Right ventricle myocardium superior (tissue), 1 donor: Measurements from ENCODE around the gene ASB4. TPM values are rescaled to one million over a fixed set of nuclear protein-coding genes. Genes with fewer than 3 reads are reported as not detected.
"Not testable (repeated sequence)": the region's sequence is repeated elsewhere in the genome, so short reads cannot be mapped to it uniquely, and the experiment has no call there.

Experiments used
- ATAC-seq: fragments of 200-7000 bp; cut with Tn5 transposase; one replicate; pipeline ENCODE4 v1.9.1; 2020; ENCODE audit warnings: mild to moderate bottlenecking; ENCODE audit not compliant: poor library complexity
- DNase-seq: peaks from one replicate; pipeline ENCODE4 v3.0.0-alpha.2; 2020
- intact Hi-C: fragments of 100-400 bp; cut with DNase I; formaldehyde crosslinking; loops from one replicate; pipeline ENCODE4 v1.11.2; 2022
- long read RNA-seq: library from polyadenylated mRNA; unstranded; transcript quantifications from one replicate; pipeline ENCODE4 v2.0.0, GENCODE V29; 2021
- total RNA-seq: library from RNA; stranded (reverse); fragmentation: NEBNext Ultra II Directional; extraction: Animal tissue kit (Norgen Biotek cat#: 25700); gene quantifications from one replicate; pipeline ENCODE4 v1.2.1, GENCODE V29; 2021
- donor health status: DM: no; HTN: yes; CAD: no; lungs with severe emphysema.

Gene ASB4
- total RNA-seq, result 7.8 TPM
- long read RNA-seq, transcript ASB4-202 (5 exons, 3,825 nt), result major isoform, 10 of 18 reads
- long read RNA-seq, partial matches to known transcripts, result 7 of 18 reads
- long read RNA-seq, other reads (novel, unspliced or antisense), result 0 of 18 reads

- peak; percentile 79 for ATAC-seq
- no peak for DNase-seq
- intact Hi-C loops, result no loop called here
Observed at GRCh38 chr7:95485391-95486123, at the start of gene ASB4. Gene ASB4 (plus strand): TSS chr7:95485943. CDS start chr7:95485972, 29 bp downstream.

GRCh38 chr7:95436407-95436806 lies 49.3 kb upstream of the ASB4 start:
- ATAC-seq, result no peak
- intact Hi-C loops, result no loop called here
- no peak for DNase-seq

- DNase-seq (no peak), ATAC-seq (no peak)
- intact Hi-C loops, result no loop called here
Observed at GRCh38 chr7:95440394-95441038, 45.2 kb upstream of the ASB4 start.

- no peak for DNase-seq
- intact Hi-C loops, result no loop called here
- no peak for ATAC-seq
Observed at GRCh38 chr7:95441042-95441823, 44.5 kb upstream of the ASB4 start.

- no peak for ATAC-seq
- no peak for DNase-seq
- intact Hi-C loops, result no loop called here
Observed at GRCh38 chr7:95444796-95445195, 40.9 kb upstream of the ASB4 start.

GRCh38 chr7:95446618-95447017 lies 39.1 kb upstream of the ASB4 start:
- intact Hi-C loops, result no loop called here
- DNase-seq (no peak), ATAC-seq (no peak)

- intact Hi-C loops, result loop anchor here (10.0 kb wide), 1 partner anchor 80 kb away; no protein-coding TSS in a partner anchor
- DNase-seq (no peak), ATAC-seq (no peak)
Observed at GRCh38 chr7:95454438-95455045, 31.2 kb upstream of the ASB4 start.

- ATAC-seq, result no peak
- DNase-seq, result no peak
- intact Hi-C loops, result loop anchor here (10.0 kb wide), 1 partner anchor 83 kb away; no protein-coding TSS in a partner anchor
Observed at GRCh38 chr7:95457947-95458346, 27.8 kb upstream of the ASB4 start.

GRCh38 chr7:95460653-95461052 lies 25.1 kb upstream of the ASB4 start:
- intact Hi-C loops, ATAC-seq, DNase-seq: not testable (repeated sequence)

GRCh38 chr7:95467912-95468607 lies 17.7 kb upstream of the ASB4 start:
- ATAC-seq, result no peak
- no peak for DNase-seq
- intact Hi-C loops, result no loop called here

GRCh38 chr7:95469187-95469586 lies 16.6 kb upstream of the ASB4 start:
- ATAC-seq (no peak), DNase-seq (no peak)
- intact Hi-C loops, result no loop called here

GRCh38 chr7:95469848-95470247 lies 15.9 kb upstream of the ASB4 start:
- DNase-seq (no peak), ATAC-seq (no peak)
- intact Hi-C loops, result no loop called here

GRCh38 chr7:95470452-95470851 lies 15.3 kb upstream of the ASB4 start:
- DNase-seq (no peak), ATAC-seq (no peak)
- intact Hi-C loops, result no loop called here

GRCh38 chr7:95471071-95471470 lies 14.7 kb upstream of the ASB4 start:
- ATAC-seq (no peak), DNase-seq (no peak)
- intact Hi-C loops, result no loop called here

GRCh38 chr7:95472581-95473161 lies 13.1 kb upstream of the ASB4 start:
- no peak for DNase-seq
- no peak for ATAC-seq
- intact Hi-C loops, result no loop called here

GRCh38 chr7:95473276-95473985 lies 12.3 kb upstream of the ASB4 start:
- intact Hi-C loops, result no loop called here
- DNase-seq (no peak), ATAC-seq (no peak)

- ATAC-seq, result no peak
- no peak for DNase-seq
- intact Hi-C loops, result no loop called here
Observed at GRCh38 chr7:95476072-95476847, 9.5 kb upstream of the ASB4 start.
